ENCODE data around the gene ZSCAN22. TPM values are rescaled to one million over a fixed set of nuclear protein-coding genes. Genes with fewer than 3 reads are reported as not detected.
A peak's percentile ranks its signal among the peaks of the same experiment; 100 is the strongest.
"Not testable (repeated sequence)": the region's sequence is repeated elsewhere in the genome, so short reads cannot be mapped to it uniquely, and the experiment has no call there.

ZSCAN22 gene
- total RNA-seq, 2 donors from 2014 or later, result 3.0 to 3.7 TPM

DNA sequence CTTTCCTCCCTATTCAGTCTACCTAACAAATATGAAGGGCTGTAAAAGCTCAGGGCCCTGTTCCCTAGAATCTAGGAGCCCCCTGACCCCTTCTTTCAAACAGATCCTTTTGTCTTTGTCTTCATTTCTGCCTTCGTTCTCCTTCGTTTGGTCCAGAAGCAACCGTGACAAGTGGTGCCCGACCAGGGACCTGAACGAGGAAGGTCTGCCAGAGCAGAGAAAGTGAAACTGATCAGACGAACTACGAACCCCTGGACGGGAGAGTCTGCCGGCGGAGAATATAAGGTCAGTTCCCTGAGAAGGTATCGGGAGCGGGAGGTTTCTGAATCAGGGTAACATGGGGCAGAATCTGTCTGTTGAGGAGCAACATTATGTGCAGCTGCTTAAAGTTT lies 20.9 kb upstream of the ZSCAN22 start:
- no peaks in the 10 kb centered on the region for H3K36me3 ChIP-seq
- H3K9ac ChIP-seq (ENCODE audit: low read depth in 2 of 2, low read length in 2 of 2), result peak overlapping the region; percentile 93 to 97
- peak overlapping the region; percentile 98 for H3K4me3 ChIP-seq
- H3K9me3 ChIP-seq, result no peaks in the 10 kb centered on the region
- H3K27me3 ChIP-seq, result no peaks in the 10 kb centered on the region
- H3K4me1 ChIP-seq, result no peaks in the 10 kb centered on the region
- peak overlapping the region; percentile 75 for H3K27ac ChIP-seq
- TF ChIP-seq, protein P1, sequence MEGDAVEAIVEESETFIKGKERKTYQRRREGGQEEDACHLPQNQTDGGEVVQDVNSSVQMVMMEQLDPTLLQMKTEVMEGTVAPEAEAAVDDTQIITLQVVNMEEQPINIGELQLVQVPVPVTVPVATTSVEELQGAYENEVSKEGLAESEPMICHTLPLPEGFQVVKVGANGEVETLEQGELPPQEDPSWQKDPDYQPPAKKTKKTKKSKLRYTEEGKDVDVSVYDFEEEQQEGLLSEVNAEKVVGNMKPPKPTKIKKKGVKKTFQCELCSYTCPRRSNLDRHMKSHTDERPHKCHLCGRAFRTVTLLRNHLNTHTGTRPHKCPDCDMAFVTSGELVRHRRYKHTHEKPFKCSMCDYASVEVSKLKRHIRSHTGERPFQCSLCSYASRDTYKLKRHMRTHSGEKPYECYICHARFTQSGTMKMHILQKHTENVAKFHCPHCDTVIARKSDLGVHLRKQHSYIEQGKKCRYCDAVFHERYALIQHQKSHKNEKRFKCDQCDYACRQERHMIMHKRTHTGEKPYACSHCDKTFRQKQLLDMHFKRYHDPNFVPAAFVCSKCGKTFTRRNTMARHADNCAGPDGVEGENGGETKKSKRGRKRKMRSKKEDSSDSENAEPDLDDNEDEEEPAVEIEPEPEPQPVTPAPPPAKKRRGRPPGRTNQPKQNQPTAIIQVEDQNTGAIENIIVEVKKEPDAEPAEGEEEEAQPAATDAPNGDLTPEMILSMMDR (IDR thresholded peaks at IDR 0.05), result no peak
- DNase-seq, result peak; percentile 21
- intact Hi-C loops (cut with DNase I), result no loop called here

DNA sequence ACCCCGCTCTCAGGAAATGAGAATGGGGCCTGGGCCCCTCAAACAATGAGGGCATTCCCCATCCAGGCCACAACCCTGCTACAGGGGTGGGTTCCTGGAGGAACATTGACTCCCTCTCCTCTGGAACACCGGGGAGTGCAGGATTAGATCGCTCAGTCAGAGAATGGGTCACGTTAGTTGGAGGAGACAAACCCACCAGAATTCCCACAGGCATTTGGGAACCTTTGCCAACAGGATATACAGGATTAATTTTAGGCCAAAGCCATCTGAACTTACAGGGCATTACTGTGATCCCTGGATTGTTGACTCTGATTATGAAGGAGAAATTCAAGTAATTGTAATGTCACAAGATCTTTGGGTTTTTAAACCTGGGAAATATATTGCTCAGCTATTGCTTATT lies 19.1 kb upstream of the ZSCAN22 start:
- no peak for DNase-seq

DNA sequence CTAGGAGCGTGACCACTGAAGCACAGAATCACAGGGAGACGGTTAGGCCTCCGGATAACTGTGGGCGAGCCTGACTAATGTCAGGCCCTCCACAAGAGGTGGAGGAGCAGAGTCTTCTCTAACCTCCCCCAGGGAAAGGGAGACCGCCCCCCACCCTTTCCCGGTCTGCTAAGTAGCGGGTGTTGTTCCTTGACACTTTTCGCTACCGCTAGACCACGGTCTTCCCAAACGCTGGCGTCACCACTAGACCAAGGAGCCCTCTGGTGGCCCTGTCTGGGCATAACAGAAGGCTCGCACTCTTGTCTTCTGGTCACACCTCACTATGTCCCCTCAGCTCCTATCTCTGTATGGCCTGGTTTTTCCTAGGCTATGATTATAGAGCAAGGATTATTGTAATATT lies 16.1 kb upstream of the ZSCAN22 start:
- H3K9ac ChIP-seq (ENCODE audit: low read depth in 2 of 2, low read length in 2 of 2); H3K4me1 ChIP-seq; H3K9me3 ChIP-seq; H3K27me3 ChIP-seq; intact Hi-C loops (cut with DNase I); H3K36me3 ChIP-seq; H3K27ac ChIP-seq; H3K4me3 ChIP-seq; DNase-seq: not testable (repeated sequence)

More for the DNA sequence above, 19.1 kb upstream of the ZSCAN22 start:
- no peak overlapping the region for H3K9ac ChIP-seq (ENCODE audit: low read depth in 2 of 2, low read length in 2 of 2)
- no peaks in the 10 kb centered on the region for H3K36me3 ChIP-seq
- no peaks in the 10 kb centered on the region for H3K9me3 ChIP-seq
- no peak overlapping the region for H3K27ac ChIP-seq
- intact Hi-C loops (cut with DNase I), result no loop called here
- TF ChIP-seq, protein P1 (IDR thresholded peaks at IDR 0.05), result no peak
- H3K27me3 ChIP-seq, result no peaks in the 10 kb centered on the region
- H3K4me3 ChIP-seq, result no peak overlapping the region
- H3K4me1 ChIP-seq, result no peaks in the 10 kb centered on the region

DNA sequence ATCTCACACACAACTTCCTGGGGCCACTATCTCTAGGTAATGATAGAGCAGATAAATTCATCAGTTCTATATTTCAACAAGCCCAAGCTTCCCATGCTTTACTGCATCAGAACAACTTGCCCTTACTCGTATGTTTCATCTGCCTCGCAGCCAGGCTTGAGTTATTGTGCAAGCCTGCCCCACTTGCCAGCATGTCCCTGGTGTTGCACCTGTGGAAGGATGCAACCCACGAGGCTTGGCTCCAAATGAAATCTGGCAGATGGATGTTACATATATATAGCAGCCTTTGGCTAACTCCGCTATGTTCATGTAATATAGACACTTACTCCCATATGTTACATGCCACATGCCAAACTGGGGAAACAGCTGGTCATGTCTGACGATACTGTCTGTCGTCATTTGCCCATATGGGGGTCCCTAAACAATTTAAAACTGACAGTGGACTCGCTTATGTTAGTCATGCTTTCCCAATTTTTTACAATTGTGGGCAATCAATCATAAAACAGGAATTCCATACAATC lies 15.4 kb upstream of the ZSCAN22 start:
- no peak overlapping the region for H3K27ac ChIP-seq
- no peaks in the 10 kb centered on the region for H3K4me1 ChIP-seq
- H3K9me3 ChIP-seq, result no peaks in the 10 kb centered on the region
- no peaks in the 10 kb centered on the region for H3K27me3 ChIP-seq
- intact Hi-C loops (cut with DNase I), result no loop called here
- TF ChIP-seq, protein P1 (IDR thresholded peaks at IDR 0.05), result no peak
- no peak for DNase-seq
- H3K4me3 ChIP-seq, result no peak overlapping the region
- no peaks in the 10 kb centered on the region for H3K36me3 ChIP-seq
- no peak overlapping the region for H3K9ac ChIP-seq (ENCODE audit: low read depth in 2 of 2, low read length in 2 of 2)

DNA sequence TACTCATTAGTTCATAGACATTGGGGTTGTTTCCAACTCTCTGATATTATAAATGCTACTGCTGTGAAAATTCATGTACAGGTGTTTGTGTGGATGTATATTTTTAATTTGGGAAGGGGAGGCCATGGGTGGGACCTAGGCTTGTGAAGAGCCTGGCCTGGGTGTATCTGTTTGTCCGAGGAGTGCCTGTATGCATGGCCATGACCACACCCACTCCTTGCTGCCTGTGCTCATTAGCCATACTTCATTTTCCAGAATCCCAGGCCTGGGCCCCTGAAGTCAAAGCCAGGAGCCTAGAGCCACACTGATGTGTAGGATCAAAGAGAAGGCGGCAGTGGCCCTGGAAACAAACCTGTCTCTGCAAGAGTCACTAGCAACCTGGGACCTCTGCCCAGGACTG lies 11.2 kb upstream of the ZSCAN22 start:
- intact Hi-C loops (cut with DNase I), result no loop called here
- Histone ChIP-seq H3K9me3 (no peaks in the 10 kb centered on the region), H3K9ac (ENCODE audit: low read depth in 2 of 2, low read length in 2 of 2) (no peak overlapping the region), H3K27ac (no peak overlapping the region), H3K4me1 (no peaks in the 10 kb centered on the region), H3K36me3 (no peaks in the 10 kb centered on the region), H3K27me3 (no peaks in the 10 kb centered on the region), H3K4me3 (no peak overlapping the region)
- DNase-seq, result no peak
- TF ChIP-seq, protein P1 (IDR thresholded peaks at IDR 0.05), result no peak

DNA sequence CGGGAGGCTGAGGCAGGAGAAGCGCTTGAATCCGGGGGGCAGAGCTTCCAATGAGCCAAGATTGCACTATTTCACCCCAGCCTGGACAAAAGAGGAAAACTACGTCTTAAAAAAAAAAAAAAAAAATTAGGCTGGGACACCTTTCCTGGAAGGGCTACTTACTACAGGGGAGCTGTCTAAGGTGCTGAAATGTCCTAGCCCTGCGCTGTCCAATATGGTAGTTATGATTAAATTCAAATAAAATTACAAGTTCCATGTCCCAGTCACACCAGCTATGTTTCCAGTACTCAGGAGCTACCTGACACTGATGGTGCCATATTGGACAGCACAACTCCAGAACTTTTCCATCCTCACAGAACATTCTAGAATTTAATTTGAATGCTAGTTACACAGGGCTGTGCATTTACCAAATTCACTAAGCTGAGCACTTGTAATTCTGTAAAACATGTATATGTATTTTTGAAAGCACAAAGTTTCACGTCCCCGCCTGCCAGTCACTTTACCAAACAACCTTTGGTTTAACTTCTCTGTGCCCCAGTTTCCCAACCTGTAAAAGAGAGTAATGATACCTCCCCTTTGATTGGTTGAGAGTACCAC lies 9.2 kb upstream of the ZSCAN22 start:
- no peak overlapping the region for H3K27ac ChIP-seq
- H3K9ac ChIP-seq (ENCODE audit: low read depth in 2 of 2, low read length in 2 of 2), result no peak overlapping the region
- DNase-seq, result no peak
- intact Hi-C loops (cut with DNase I), result no loop called here
- H3K9me3 ChIP-seq, result no peaks in the 10 kb centered on the region
- H3K36me3 ChIP-seq, result no peaks in the 10 kb centered on the region
- TF ChIP-seq, protein P1 (IDR thresholded peaks at IDR 0.05), result no peak
- no peaks in the 10 kb centered on the region for H3K4me1 ChIP-seq
- H3K4me3 ChIP-seq, result no peak overlapping the region
- H3K27me3 ChIP-seq, result no peaks in the 10 kb centered on the region
